NCI-H510A treated with DMSO at 0.1 percent for 48 hours (cell line): Measurements from ENCODE around the gene CRYBG3.

Experiments
- DNase-seq: peaks from one replicate; lab custom pipeline; 2025; lab: John Stamatoyannopoulos, UW

The CRYBG3 gene

DNA sequence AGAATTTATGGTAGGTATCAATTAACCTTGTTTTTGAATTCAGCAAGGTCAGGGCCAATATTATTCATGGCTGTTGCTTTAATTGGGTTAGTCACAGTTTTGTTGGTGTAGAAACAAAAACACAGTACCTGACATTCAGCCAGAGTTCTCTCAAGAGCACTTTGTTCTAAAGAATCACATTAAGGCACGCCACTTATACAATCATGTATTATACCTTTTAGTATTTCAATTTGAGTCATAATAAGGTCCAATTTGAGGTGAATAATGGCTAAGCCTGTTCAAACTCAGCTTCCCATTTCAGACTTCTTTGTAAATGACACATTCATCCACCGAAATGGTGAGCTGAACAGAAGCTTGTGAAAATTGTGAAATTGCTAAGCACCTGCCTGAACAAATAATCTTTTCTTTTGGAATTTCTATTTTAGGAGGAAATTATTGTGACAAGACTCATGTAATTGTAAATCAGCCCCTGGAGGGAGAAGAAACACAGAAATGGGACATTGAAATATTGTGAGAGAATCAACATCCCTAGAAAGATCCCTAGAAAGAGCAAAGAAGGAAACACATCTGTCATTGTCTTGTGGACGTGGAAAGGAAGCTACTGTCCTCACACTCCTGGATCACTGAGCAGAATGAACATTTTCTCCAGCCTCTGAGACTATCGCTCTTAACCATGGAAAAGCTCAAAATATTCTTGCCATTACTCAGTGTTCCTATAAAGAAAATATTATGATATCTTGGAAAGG lies 121.2 kb downstream of the CRYBG3 start:
- DNase-seq: no peak

GRCh38 chr3:97948351-97949109 lies 126.7 kb downstream of the CRYBG3 start:
- DNase-seq: no peak

DNA sequence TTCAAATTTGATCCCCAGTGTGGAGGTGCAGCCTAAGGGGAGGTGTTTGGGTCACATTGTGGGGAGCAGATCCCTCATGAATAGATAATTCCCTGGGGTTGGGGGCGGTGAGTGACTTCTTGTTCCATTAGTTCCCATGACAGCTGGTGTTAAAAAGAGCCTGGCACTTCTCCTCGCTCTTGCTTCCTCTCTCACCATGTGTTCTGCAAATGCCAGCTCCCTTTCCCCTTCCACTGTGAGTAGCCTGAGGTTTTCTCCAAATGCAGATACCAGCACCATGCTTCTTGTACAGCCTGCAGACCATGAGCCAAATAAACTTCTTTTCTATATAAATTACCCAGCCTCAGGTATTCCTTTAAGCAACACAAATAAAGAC lies 127.3 kb downstream of the CRYBG3 start:
- no peak for DNase-seq

DNA sequence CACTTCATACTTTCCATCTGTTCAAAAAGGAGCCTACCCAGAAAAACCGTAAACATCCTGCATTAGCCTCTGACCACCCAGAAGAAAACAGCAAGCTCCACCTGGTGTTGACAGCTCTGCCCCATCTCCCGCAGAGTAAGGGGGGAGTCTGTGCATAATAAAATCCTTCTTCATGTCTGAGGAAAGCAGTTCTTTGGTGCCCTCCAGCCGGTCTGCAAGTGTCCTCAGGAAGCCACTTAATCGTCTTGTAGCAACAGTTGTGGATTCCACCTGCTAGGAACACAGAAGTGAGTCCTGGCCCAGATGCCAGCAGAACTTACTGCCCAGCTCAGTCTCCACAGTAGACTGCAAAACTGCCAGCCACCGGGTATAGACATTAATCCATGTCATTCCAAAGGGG lies 127.9 kb downstream of the CRYBG3 start:
- DNase-seq: no peak

DNA sequence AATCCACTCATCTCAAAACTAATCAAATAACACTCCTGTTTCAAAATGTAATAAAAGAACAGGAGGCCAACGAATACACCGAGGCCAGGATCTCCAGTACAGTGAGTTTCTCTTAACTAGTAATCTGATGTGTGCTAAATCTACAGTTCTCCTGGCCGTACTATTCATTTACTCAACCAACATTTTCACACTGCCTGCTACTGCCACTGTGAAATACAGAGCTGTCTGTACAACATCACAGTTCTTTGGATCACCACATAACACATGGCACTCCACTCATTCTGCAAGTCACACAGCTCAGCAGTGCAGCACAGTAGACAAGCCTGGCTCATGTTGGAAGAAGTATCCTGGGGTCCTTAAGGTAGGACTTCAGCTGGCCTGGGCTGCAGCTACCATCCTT lies 128.5 kb downstream of the CRYBG3 start:
- DNase-seq: no peak

DNA sequence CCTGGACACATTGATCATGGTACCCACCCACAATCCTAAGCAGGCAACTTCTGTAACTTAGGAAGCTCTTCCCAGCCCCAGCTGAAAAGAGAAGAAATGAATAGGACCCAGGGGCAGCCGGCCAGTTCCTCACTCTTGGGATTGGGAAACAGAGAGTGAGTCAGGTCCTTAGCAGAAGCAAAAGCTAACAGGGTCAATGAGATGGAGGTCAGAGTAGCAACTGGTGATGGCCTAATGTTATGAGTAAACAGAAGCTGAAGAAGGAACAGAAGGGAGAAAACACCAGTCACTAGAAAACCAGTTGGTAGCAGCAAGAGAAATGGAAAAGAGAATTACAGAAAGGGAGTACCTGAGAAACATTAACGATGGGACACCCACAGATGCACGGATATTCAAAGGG lies 130.5 kb downstream of the CRYBG3 start:
- DNase-seq: no peak

GRCh38 chr3:97952872-97953271 lies 131.1 kb downstream of the CRYBG3 start:
- no peak for DNase-seq

DNA sequence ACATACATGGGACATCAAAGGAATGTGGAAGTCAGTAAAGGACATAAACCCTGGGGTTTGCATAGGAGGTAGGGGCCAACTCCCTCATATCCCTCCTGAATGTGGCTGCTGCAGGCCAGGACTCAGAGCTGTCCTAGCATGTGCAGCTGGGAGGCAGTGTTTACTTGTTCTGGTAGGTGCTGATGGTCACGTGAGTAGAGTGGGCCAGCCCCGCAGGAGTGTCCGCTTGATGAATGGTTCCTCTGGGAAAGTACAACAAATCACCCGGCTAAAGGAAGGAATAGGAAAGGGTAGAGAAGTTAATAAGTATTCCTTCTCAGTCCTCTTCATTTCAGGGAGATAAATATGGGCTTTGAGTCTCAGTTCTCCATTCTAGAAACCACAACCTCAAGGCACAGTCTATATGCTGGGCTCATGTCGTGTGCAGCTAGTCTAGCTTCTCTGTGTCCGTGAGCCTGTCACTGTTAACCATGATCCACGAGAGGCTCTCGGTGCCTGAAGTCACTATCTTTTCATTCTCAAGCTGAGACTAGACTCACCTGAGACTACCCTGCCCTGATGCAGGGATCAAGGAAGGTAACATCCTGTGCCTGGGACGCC lies 132.5 kb downstream of the CRYBG3 start:
- no peak for DNase-seq

DNA sequence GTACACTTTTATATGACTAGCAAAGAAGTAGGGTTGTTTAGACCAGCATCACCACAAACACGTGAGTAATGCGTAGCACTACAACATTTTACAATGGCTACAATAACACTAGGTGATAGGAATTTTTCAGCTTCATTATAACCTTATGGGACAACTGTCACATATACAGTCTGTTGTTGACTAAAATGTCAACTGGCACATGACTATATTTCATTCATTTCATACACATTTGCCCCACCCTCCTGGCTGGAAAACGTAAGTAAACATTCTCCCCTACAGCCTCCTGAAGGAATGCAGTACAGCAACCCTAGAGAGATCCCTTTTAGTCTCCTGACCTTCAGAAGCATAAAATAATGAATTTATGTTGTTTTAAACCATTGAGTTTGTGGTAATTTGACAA lies 134.2 kb downstream of the CRYBG3 start:
- DNase-seq: no peak

GRCh38 chr3:97957617-97958311 lies 136.0 kb downstream of the CRYBG3 start:
- no peak for DNase-seq

DNA sequence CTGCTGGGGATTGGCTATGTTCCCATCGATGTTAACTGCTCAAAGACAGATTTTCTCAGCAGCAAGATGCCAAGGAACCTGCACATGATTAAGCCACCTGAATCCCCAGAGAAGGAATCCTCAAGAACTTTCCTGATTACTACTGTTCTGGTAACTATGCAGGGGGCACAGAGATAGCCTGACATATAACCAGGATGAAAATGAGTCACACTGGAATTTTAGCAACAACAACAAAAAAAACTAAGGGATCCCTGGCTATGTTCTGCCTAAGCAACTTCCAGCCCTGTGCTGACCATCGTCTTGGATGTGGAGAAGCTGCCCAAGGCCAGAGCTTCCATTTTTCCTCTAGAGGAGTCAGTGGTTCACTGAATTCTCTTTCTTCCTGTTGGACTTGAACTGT lies 136.6 kb downstream of the CRYBG3 start:
- DNase-seq: no peak

DNA sequence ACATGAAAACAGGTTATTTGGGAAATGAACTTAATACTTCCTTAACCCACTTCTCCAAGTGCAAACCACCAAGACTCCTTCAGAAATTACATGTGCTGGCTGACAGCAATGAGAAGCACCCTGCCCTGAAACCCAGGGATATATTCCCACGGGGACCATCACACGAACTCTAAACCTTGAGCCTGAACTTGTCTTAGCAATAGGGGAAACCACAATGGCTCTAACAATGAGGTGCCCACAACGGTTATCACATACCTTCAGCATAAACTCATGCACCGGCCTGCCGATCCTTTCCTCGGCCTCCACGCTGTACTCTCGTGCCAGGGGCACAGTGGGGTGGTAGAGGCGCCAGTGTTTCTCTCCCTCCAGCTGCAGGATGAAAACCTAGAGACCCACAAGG lies 137.0 kb downstream of the CRYBG3 start:
- no peak for DNase-seq

- DNase-seq: no peak
These were observed 138.1 kb downstream of the CRYBG3 start for GRCh38 chr3:97959872-97960271.

GRCh38 chr3:97960551-97960950 lies 138.7 kb downstream of the CRYBG3 start:
- no peak for DNase-seq

DNA sequence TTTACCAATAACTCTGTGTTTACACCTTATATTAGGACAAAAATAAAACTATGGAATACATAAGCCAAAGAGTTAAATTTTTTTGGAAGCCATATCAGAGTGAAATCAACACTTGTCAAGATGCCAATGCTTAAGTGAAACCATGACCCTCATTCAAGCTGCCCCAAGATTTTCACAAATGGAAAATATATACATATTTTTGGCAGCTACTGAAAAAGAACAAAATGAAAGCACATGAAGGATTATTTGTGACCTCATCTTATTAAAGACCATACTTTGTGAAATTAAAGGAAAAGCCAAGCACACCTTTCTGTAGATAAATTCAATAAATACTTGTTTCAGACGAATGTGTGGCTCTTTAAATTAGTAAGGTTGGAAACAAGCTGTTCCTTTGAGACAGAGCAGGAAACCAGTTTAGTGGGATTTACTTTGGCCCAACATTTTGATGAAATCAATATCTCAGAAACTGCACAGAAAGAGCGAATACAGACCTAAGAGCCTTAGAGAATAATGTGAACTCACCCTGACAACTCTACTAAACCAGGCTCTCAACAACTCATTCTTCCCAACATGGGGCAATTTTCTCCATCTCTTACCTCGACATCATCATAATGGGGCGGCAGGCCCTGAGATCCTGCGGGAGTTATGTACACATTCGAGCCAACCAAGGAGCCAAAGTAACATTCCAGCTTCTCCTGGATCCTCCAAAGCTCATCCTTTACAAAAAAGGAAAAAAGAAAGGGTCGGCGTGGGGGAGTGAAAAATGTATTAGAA lies 139.4 kb downstream of the CRYBG3 start:
- DNase-seq: no peak

GRCh38 chr3:97967966-97968365 lies 146.2 kb downstream of the CRYBG3 start:
- DNase-seq: no peak

DNA sequence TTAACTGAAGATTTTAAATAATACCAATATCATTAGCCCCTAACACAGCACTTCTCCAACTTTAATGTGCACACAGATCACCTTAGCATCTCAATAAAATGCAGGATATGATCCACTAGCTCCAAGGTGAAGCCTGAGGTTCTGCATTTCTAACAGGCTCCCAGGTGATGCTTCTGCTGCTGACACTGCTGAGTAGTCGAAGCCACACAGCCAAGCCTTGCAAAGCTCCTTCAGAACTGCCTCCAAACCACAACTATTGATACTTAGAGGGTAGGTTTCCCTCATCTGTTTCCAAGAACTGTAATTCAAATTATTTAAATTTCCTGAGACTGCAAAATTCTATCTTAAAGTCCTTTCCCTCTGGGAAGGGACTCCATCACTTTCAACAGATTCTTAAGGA lies 146.6 kb downstream of the CRYBG3 start:
- no peak for DNase-seq

DNA sequence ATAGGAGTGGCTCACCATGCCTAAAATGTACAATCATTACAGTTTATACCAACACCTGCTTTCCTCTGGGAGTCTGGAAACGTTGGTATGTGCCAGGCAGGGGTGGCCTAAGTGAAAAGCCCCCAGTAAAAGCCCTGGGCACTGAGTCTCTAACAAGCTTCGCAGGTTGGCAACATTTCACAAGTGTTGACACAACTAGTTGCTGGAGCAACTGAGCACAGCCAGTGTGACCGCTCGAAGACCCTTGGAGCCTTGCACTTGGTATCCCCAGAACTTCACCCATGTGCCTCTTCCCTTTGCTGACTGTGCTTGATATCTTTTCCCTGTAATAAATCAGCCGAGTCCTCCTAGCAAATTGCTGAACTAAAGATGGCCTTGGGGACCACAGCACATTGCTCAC lies 147.7 kb downstream of the CRYBG3 start:
- DNase-seq: no peak

DNA sequence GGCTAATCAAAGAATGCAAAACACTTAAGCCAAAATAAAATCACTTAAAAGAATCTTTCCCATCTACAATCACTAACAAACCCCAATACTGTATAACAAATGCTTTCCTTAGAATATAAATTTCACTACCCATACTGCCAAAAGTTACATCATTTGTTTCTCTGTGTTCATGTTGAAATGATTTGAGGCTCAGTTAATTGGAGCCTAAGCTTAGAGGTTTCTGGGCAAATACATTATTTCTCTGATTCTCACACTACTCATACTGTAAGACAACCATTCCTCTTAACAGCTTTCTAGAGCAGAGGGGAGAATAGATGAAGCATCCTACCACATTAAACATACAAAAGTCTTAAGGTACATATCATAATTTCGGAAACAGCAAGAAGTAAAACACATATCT lies 148.3 kb downstream of the CRYBG3 start:
- no peak for DNase-seq

DNA sequence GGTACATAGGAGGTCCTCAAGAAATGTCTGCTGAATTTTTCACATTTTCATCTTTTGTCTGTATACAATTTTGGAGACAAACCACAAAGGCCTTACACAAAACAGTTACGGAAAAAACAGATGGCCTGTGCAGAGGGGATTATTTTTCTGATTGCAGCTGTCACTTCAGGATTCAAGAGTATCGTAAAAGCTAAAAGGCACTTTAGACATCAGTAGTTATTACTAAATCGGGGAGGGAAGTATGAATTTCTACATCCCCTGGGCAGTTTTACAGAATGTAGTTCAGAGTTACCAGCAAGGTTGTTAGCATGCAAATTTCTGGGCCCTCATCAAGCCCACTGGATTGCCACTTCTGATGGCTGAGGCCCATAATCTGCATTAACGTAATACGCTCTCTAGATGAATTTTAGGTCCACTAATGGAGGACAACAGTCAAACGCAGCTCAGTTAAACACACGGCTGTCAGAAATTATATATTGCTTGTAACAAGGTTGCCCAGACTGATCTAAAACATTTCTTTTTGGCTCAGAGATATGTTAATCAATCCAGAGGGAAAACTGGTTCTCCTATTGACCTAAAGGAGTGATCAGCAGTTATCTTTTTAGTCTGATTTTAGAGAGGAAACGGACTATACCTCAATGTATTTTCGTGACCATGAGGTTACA lies 149.3 kb downstream of the CRYBG3 start:
- no peak for DNase-seq
